ENCODE data around the gene KIF19. TPM values are rescaled to one million over a fixed set of nuclear protein-coding genes. Genes with fewer than 3 reads are reported as not detected.

KIF19 gene
- total RNA-seq, 1 experiment from 2014 or later, result 0.15 TPM

GRCh38 chr17:74387365-74388218, 61.6 kb downstream of the KIF19 start:
- H3K9me3 ChIP-seq (ENCODE audit: control insufficient read depth in 1 of 2, insufficient read depth in 1 of 2, low read depth in 1 of 2, low read length in 2 of 2), result no peaks in the 10 kb centered on the region
- no peak overlapping the region for H2AFZ ChIP-seq (ENCODE audit: low read depth, low read length, poor library complexity, severe bottlenecking)
- CTCF ChIA-PET, result interaction anchor here (0.9 to 1.5 kb wide), 2 partner anchors 8 to 66 kb away, joined by 3 to 5 read pairs; no protein-coding TSS in a partner anchor
- no peaks in the 10 kb centered on the region for H3K79me2 ChIP-seq (ENCODE audit: insufficient read depth, low read length)
- POLR2A ChIA-PET, result no interaction called here
- RAD21 ChIA-PET (ENCODE audit: low non-redundant PET in 1 of 2, low total read pairs in 2 of 2, uncharacterized antibody in 2 of 2, unreplicated experiment in 2 of 2), result no interaction called here
- H3K9ac ChIP-seq (ENCODE audit: low read length), result no peak overlapping the region
- H3K27me3 ChIP-seq (ENCODE audit: insufficient read depth, low read length), result no peaks in the 10 kb centered on the region
- ATAC-seq (peak; percentile 58), DNase-seq (ENCODE audit: low read depth, low spot score) (no peak)
- no peak overlapping the region for H3K4me3 ChIP-seq (replicated peaks in 1 of 2; ENCODE audit: low read depth in 1 of 2, low read length in 2 of 2)
- no peak overlapping the region for H3K27ac ChIP-seq (ENCODE audit: low read depth, low read length)
- H3K36me3 ChIP-seq (ENCODE audit: control insufficient read depth in 1 of 2, insufficient read depth in 2 of 2, low read length in 2 of 2), result no peaks in the 10 kb centered on the region
- intact Hi-C loops (cut with micrococcal nuclease), result no loop called here
- H4K20me1 ChIP-seq (ENCODE audit: insufficient read depth), result no peaks in the 10 kb centered on the region
- TF ChIP-seq CTCF (IDR thresholded peaks at IDR 0.05 in 2 of 3, conservative IDR thresholded peaks at IDR 0.05 in 1 of 3; ENCODE audit: borderline replicate concordance in 1 of 3, insufficient read depth in 1 of 3, low read depth in 2 of 3, low read length in 2 of 3) (peak in 2 of 3 experiments; percentile 26 to 28; a peak in 2 of 6 replicates), FOSL1 (IDR thresholded peaks at IDR 0.05; ENCODE audit: low read depth) (no peak)
- H3K4me2 ChIP-seq (ENCODE audit: low read length), result no peak overlapping the region
- BruUV-seq (replicated peaks), result no TSS peak
- peaks cover 0 to 6% of the 10 kb centered on the region in 2 experiments; a peak in 2 of 4 replicates for H3K4me1 ChIP-seq (ENCODE audit: control insufficient read depth in 1 of 2, insufficient read depth in 2 of 2, low read length in 2 of 2)
- no peaks in the 10 kb centered on the region for H3K9me2 ChIP-seq (ENCODE audit: insufficient read depth)

GRCh38 chr17:74389084-74389753, 63.2 kb downstream of the KIF19 start:
- intact Hi-C loops (cut with micrococcal nuclease), result no loop called here
- DNase-seq (ENCODE audit: low read depth, low spot score) (no peak), ATAC-seq (no peak)
- no peaks in the 10 kb centered on the region for H3K27me3 ChIP-seq (ENCODE audit: insufficient read depth, low read length)
- ChIA-PET POLR2A (no interaction called here), CTCF (interaction anchor here (0.7 kb wide), 1 partner anchor 21 kb away, joined by 4 read pairs; no protein-coding TSS in a partner anchor), RAD21 (ENCODE audit: low non-redundant PET in 1 of 2, low total read pairs in 2 of 2, uncharacterized antibody in 2 of 2, unreplicated experiment in 2 of 2) (no interaction called here)
- no peak overlapping the region for H2AFZ ChIP-seq (ENCODE audit: low read depth, low read length, poor library complexity, severe bottlenecking)
- H3K27ac ChIP-seq (ENCODE audit: low read depth, low read length), result no peak overlapping the region
- BruUV-seq (replicated peaks), result no TSS peak
- no peak overlapping the region for H3K4me3 ChIP-seq (replicated peaks in 1 of 2; ENCODE audit: low read depth in 1 of 2, low read length in 2 of 2)
- no peaks in the 10 kb centered on the region for H3K9me2 ChIP-seq (ENCODE audit: insufficient read depth)
- H3K36me3 ChIP-seq (ENCODE audit: control insufficient read depth in 1 of 2, insufficient read depth in 2 of 2, low read length in 2 of 2), result no peaks in the 10 kb centered on the region
- H3K9me3 ChIP-seq (ENCODE audit: control insufficient read depth in 1 of 2, insufficient read depth in 1 of 2, low read depth in 1 of 2, low read length in 2 of 2), result no peaks in the 10 kb centered on the region
- H3K4me1 ChIP-seq (ENCODE audit: control insufficient read depth in 1 of 2, insufficient read depth in 2 of 2, low read length in 2 of 2), result peaks cover 0 to 6% of the 10 kb centered on the region in 2 experiments; a peak in 2 of 4 replicates
- no peaks in the 10 kb centered on the region for H3K79me2 ChIP-seq (ENCODE audit: insufficient read depth, low read length)
- TF ChIP-seq EGR1 (IDR thresholded peaks at IDR 0.05; ENCODE audit: low read depth) (no peak), CEBPB (IDR thresholded peaks at IDR 0.05; ENCODE audit: low read depth) (no peak)
- H3K9ac ChIP-seq (ENCODE audit: low read length), result no peak overlapping the region
- H4K20me1 ChIP-seq (ENCODE audit: insufficient read depth), result no peaks in the 10 kb centered on the region
- no peak overlapping the region for H3K4me2 ChIP-seq (ENCODE audit: low read length)
